NCI-H345 treated with DMSO at 0.1 percent for 48 hours (cell line): ENCODE data around the gene SLIT1.
A peak's percentile ranks its signal among the peaks of the same experiment; 100 is the strongest.
"Not testable (repeated sequence)": the region's sequence is repeated elsewhere in the genome, so short reads cannot be mapped to it uniquely, and the experiment has no call there.

Experiments used
- DNase-seq: peaks from one replicate; lab custom pipeline; 2025; ENCODE audit not compliant: unreplicated experiment; lab: John Stamatoyannopoulos, UW

SLIT1 gene

DNA sequence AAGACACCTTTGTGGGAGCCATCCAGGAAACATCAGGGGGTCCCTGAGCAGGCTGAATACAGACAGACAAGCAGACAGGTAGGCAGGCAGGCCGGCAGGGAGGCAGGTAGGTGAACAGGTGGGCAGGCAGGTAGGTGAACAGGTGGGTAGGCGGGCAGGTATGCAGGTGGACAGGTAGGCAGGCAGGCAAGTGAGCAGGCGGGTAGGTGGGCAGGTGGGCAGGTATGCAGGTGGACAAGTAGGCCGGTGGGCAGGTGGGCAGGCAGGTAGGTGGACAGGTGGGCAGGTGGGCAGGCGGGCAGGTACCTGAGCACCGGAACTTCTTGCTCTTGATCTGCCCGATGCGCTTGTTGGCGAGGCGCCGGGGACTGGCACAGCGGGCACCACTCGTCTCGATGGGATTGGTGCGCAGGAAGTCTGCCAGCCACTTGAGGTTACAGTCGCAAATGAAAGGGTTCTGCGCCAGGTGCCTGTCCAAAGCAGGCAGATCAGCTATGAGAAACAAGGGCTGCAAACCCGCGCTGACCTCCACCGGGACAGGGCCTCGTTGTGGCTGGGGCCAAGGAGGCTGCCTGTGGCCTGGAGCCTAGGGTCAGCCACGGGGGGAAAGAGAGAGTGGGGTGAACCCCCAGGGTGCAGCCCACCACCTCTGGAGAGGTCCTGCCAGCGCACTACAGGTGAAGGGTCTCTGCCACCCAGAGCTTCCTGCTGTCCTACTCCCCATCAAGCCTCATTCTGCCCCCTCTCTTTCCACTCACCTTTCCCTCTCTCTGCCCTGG lies 136.9 kb downstream of the SLIT1 start:
- DNase-seq: peak; percentile 47

DNA sequence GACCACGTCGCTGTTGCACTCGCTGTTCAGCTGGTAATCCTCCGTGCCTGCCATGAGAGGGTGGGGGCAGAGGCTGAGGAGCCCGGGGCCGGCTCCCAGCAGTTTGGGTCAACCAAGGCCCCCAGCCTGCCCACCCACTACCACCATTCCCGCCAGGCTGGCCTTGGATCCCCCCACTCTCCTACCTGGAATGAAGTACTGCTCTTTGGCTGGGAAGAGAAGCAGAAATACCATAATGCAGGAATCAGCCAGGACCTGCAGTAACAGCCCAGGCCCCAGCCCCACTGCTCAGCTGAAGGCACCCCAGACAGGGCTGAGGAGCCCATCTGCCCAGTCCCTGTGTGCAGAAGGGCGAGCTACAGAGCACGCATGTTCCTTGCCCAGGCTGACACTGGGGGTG lies 138.0 kb downstream of the SLIT1 start:
- DNase-seq: no peak

GRCh38 chr10:97047083-97047736 lies 138.5 kb downstream of the SLIT1 start:
- DNase-seq: no peak

- DNase-seq: no peak
Measured at GRCh38 chr10:97046456-97047082, 139.2 kb downstream of the SLIT1 start.

DNA sequence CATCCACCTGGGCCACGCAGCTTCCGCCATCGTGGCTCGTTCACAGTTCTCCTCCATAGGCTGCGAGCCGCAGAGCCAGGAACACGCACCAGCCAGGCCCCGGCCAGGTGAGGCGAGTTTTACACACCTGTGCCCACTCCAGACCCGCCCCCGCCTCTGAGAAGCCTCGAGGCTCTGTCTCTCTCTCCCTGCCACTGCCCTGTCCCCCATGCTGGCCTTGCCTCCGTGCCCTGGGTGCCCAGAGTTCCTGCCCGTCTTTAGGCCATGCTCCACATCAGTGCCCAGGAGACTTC lies 142.2 kb downstream of the SLIT1 start:
- DNase-seq: no peak

- DNase-seq: no peak
Measured at GRCh38 chr10:97042716-97043562, 142.8 kb downstream of the SLIT1 start.

GRCh38 chr10:97042081-97042480 lies 143.7 kb downstream of the SLIT1 start:
- no peak for DNase-seq

- no peak for DNase-seq
Measured at GRCh38 chr10:97040706-97041105, 145.1 kb downstream of the SLIT1 start.

DNA sequence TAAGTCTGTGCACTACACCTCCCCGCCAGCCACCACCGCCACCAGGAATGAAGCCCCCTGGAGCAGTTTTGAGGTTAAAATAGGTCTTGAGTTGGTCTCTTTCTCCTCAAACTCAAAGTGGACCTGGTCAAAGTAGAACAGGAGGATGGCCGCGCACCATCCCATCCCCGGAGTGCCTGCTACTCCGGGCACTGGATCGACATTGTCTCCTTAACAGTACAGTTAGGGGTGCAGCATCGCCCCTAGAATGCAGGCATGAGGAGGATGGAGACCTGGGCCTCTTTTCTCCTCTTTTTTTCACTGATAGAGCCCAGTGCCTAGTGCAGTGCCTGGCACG lies 145.5 kb downstream of the SLIT1 start:
- no peak for DNase-seq

DNA sequence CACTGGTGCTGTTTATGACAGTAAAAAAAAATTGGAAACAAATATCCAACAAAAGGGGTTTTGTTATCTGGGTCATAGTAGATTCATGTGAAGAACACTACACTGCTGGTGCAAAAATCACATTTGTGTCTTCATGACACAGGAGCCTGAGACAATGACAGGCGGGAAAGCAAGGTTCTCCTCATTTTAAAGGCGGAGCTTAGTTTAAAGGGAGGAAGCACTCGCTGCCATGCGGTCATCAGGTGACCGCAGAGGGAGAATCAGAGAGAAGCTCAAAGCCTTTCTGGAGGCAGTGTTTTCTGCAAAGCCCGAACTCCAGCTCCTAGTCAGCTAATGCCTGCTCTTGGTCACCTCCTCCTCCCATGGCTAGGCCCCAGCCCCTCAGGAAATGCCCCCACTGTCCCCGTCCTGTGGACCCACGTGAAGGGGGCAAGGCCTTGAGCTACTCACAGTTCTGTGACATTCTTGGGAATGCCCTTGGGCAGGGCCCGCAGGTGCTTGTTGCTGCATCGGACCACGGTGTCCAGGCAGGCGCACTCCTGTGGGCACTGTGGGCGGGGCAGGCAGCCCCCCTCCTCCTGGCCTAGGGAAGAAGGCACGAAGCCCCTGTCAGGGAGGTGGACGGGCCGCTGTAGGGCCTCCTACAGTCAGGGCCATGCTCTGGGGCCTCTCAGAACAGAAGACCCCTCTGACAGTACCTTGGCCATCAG lies 146.1 kb downstream of the SLIT1 start:
- no peak for DNase-seq

GRCh38 chr10:97038688-97039087 lies 147.1 kb downstream of the SLIT1 start:
- no peak for DNase-seq

DNA sequence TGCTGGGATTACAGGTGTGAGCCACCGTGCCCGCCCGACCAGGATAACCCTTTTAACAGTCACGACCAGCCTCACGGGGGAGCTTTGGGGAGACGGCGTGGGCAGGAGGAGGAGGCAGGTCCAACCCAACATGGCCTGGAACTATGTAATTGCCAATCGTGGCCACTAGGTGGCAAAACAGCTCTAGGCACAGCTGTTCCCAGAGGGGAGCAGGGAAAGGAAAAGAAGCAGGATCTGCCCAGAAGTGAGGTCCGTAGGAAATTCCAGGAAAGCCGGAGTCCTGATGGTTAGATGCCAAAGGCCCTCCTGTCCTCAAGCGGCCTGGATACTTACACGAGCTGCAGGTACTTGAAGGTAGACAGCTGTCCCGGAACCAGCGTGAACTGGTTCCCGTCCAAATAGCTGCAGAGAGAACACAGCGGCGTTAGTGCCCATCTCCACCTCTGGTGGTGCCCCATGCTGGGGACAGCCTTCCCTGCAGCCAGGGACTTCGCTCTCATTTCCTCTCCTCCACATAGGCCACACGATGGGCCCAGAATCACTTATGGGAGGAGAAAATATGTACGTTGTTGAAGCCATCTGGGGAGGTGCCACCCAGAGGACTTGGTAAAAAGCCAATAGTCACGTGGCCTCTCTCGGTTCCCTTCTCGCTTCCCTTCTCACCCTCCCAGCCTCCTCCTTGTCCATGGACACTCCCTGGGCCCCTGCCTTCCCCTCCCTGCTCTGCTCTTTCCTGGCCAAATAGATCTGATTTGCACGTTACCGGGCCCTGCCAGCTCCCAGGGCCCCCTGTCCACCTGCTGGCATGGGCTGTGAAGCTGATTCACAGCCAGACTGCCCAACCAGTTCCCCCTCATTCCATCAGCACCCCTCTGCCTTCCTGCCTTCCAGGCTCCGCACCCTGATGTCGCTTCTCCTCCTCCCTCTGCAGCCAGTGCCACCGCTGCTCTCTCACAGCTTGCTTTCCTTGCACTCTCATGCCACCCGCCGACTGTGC lies 148.1 kb downstream of the SLIT1 start:
- peak; percentile 61 for DNase-seq

GRCh38 chr10:97034958-97035769 lies 150.6 kb downstream of the SLIT1 start:
- DNase-seq: no peak

GRCh38 chr10:97034301-97034700 lies 151.5 kb downstream of the SLIT1 start:
- DNase-seq: no peak

DNA sequence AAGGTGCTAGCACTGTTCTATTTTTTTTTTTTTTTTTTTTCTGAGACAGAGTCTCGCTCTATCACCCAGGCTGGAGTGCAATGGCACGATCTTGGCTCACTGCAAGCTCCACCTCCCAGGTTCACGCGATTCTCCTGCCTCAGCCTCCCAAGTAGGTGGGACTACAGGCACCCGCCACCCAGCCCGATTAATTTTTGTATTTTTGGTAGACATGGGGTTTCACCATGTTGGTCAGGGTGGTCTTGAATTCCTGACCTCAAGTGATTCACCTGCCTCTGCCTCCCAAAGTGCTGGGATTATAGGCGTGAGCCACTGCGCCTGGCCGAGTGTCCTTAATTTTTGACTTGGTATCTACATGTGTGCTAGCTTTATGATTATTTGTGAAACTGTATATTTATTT lies 151.9 kb downstream of the SLIT1 start:
- not testable (repeated sequence) for DNase-seq

- DNase-seq: no peak
Measured at GRCh38 chr10:97032624-97033023, 153.1 kb downstream of the SLIT1 start.

- no peak for DNase-seq
Measured at GRCh38 chr10:97031459-97031858, 154.3 kb downstream of the SLIT1 start.

GRCh38 chr10:97030894-97031293 lies 154.9 kb downstream of the SLIT1 start:
- DNase-seq: no peak

- DNase-seq: no peak
Measured at GRCh38 chr10:97029271-97029670, 156.5 kb downstream of the SLIT1 start.
